GM18508 (cell line): ENCODE data around the gene CYP19A1.

Experiments used
- ATAC-seq: cut with Tn5 transposase; IDR thresholded peaks from one replicate; pipeline ENCODE4 v1.9.1; 2021; ENCODE audit warnings: moderate number of reproducible peaks; ENCODE audit not compliant: insufficient read depth, unreplicated experiment

The CYP19A1 gene

DNA sequence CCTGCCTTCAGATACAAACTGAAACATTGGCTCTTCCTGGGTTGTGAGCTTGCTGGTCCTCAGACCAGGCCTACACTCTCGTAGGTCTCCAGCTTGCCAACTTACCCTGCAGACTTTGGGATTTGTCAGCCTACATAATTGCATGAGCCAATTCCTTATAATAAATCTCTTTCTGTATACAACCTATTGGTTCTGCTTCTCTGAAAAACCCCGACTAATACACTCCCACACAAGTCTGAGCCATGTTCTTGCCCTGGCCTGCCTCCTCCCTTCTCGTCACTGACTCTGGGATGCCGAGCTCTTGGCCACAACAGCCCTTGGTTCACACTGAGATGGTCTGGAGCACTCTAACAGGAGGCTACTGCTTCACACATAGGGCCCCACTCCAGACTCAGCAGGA, 9.5 kb downstream of the CYP19A1 start:
- ATAC-seq: no peak

- ATAC-seq: no peak
These were observed 11.3 kb downstream of the CYP19A1 start for GRCh38 chr15:51327081-51327480.

DNA sequence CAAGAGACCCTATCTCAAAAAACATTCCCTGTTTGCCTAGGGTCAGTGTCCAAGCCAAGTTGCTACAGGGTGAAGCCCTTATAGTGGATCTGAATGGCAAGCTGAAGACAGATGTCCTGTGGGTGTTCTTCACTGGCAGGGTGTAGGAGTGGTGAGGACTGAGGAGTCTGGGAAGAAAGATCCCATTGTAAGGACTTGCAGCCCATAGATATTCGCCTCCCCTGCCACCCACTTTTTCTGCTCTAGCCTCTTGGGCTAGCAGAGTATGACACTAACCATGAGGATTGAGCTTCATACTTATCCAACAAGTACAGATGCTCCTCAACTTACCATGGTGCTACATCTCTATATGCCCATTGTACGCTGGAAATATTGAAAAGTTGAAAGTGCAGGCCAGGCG, 13.2 kb downstream of the CYP19A1 start:
- no peak for ATAC-seq

DNA sequence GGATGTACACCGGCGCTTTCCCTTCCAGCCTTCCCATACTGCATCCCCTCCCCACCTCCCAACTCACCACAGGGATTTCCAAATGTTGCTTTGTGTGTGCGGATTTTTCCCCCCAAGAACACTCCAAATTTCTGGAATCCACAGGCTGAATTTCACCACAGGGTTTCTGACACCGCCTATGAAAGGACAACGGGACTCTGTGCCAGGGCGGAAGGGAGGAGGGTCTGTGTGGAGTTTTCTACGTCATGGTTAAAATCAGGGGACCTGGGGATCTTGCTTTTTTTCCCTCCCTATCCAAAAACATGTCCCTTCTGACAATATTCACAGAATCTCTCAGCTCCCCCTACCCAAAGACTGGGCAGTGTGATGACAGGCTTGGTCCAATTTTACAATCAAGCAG, 14.6 kb downstream of the CYP19A1 start:
- ATAC-seq: no peak

DNA sequence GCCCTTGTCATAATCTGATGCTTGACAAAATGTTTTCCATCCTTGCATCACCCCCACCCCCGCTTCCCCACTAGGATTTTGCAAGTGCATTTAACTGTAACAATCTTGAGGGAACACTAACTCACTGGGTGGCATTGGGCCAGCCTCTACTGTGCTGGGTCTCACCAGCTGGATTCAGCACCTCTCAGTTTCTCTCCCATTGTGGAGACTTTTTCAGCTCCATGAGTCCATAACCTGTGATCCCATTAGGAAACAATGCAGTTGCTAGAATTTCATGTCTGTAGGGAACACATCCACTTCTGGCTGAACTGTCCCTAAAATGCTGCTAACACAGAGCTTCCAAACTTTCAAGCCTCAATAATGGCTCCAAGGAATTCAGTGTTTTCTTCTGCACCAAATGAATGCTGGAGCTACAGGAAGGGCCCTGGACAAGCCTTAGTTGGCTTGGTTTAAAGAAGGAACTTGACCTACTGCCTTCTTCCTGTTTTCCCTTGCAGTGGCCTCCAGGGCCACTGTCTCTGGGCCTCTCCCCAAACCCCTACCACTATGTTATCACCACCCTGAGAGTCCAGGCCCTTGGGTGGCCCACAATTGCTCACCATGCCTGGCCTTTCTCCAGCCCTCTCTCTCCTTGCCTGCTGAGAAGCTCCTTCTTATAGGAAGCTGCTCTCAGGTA, 15.6 kb downstream of the CYP19A1 start:
- no peak for ATAC-seq

- ATAC-seq: no peak
These were observed 17.1 kb downstream of the CYP19A1 start for GRCh38 chr15:51321316-51321715.

DNA sequence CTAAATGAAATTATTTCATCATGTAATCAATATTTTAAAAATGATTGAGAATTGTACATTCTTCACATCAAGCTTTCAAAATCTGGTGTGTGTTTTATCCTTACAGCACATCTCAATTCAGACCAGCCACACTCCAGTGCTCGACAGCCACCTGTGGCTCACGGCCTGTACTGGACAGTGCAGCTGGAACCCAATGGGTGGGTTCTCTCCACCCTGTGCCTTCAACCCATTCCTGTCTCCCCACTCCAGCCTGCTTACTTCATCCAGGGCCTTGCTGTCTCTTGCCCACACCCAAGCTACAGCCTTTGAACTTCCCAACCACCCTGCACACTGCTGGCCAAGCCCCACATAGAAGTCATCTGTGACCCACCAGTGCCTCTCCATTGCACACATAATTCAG, 17.6 kb downstream of the CYP19A1 start:
- ATAC-seq: no peak

GRCh38 chr15:51319539-51319938, 18.9 kb downstream of the CYP19A1 start:
- ATAC-seq: no peak

GRCh38 chr15:51318382-51319150, 19.8 kb downstream of the CYP19A1 start:
- ATAC-seq: no peak

- ATAC-seq: no peak
These were observed 21.8 kb downstream of the CYP19A1 start for GRCh38 chr15:51316636-51317035.

GRCh38 chr15:51315726-51316125, 22.7 kb downstream of the CYP19A1 start:
- no peak for ATAC-seq

DNA sequence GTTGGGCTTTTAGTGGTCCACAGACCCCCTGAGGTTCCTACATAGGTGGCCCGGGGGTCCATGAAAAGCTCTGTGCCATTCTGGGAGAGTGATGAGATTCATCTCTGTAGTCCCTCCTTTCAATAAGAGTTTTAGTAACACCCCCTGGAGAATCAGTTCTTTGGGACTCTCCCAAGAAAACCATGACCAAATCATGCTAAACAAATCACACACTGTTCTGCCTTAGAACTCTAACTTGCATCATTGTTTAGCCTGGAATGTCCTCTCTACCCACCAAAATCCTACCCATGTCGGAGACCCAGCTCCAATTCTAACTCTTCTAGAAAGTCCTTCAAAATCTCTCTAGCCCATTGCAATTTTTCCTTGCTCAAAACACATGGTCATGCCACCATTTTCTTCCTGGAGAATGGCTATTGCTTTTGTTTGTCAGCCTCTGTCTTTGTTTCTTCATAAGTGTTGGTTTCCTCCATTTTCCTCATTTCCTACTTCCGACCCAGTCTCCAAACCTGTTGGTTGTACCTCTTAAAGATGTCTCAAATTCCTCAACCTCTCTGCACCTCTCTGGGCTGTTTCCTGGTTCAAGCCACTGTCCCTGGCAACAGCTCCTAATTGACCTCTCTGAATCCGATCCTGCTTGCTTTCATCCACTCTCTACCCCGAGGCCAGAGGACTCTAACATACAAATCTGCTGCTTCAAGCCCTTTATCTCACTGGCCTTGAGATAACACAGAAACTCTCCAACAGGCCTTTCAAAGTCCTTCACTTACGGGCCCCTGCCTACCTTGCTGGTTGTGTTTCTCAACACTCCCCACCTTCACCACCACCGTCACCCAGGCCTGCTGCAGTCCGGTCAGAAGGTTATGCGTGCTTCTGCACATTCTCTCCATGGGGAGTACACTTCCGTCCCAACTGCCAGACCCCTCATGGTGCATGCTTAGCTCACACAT, 23.7 kb downstream of the CYP19A1 start:
- no peak for ATAC-seq

DNA sequence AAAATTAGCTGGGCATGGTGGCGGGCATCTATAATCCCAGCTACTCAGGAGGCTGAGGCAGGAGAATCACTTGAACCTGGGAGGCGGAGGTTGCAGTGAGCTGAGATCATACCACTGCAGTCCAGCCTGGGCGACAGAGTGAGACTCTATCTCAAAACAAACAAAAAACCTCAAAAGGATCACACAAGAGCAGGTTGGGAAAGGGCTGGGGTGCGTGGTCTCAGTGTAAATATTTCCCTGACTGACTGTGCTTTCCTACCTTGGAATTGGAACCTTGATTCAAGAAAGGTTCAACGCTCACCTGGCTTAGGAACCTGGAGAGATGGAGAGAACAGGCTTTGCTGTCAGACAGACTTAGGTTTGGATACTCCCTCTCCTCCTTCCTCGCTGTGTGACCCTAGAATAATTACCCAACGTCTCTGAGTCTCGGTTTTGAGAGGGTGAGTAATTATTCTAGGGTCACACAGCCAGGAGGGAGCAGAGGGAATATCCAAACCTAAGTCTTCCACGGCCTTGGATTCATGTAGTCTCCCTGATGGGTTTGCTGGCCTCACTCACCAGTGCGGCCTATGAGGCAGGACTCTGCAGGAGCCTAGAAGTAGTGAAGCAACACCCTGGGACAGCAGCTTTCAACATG, 24.6 kb downstream of the CYP19A1 start:
- no peak for ATAC-seq

GRCh38 chr15:51313074-51313393, 25.4 kb downstream of the CYP19A1 start:
- ATAC-seq: no peak

- no peak for ATAC-seq
These were observed 26.0 kb downstream of the CYP19A1 start for GRCh38 chr15:51312166-51313073.

DNA sequence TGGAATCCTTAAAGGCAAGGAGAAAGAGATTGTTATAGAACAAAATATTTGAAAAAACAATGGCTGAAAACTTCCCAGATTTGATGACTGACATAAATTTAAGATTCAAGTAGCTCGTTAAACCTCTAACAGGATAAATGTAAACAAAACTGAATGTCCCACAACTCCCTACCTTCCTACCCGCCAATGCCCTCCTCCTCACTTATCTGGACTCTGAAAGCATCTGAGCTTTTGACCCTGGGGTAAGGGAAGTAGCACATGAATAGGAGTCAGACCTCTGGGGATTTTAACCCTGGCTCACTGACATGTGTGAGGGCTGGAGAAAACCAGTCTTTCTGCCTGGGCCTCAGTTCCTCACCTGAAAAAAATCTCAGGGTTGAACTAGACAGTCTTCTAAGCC, 26.9 kb downstream of the CYP19A1 start:
- no peak for ATAC-seq

- no peak for ATAC-seq
These were observed 28.3 kb downstream of the CYP19A1 start for GRCh38 chr15:51310064-51310463.

- ATAC-seq: no peak
These were observed 30.6 kb downstream of the CYP19A1 start for GRCh38 chr15:51307811-51308210.

DNA sequence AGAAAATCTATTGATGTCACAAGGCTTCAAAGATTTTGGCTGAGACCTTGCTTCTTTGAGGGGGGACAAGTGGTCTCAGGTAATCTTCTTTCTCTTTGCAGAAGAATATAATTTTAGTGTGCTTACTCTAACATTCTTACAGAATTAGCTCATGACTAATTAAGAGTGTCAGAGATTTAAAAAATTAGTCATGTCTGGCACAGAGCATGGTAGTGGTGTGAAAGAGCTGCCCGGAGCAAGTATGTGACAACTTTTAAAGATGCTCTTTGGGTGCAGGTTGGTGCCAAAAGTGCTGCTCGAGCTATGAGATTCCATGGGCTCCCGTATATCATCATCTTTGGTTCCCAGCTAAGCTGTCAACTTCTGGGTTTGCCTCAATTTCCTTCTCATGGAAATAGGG, 31.1 kb downstream of the CYP19A1 start:
- ATAC-seq: no peak
